Choroid plexus epithelial cell (primary cell): Measurements from ENCODE around the gene NGEF.

Source experiments
- DNase-seq: peaks from one replicate; pipeline ENCODE4 v3.0.0-alpha.2; 2010; ENCODE audit warnings: low read depth
- H3K4me3 ChIP-seq: 2 replicates; pipeline ENCODE4 v1.5.1; 2011; ENCODE audit warnings: low read depth, mild to moderate bottlenecking, control low read depth, low read length, moderate library complexity
- CTCF ChIP-seq: conservative IDR thresholded peaks from 2 replicates; pipeline ENCODE4 v1.5.1; 2011; ENCODE audit warnings: low read depth, mild to moderate bottlenecking, control low read depth, inconsistent platforms, low read length, moderate library complexity

Gene NGEF

GRCh38 chr2:233049194-233049761 is 36.2 kb upstream of the NGEF start:
- peak; percentile 31 for DNase-seq
- TF ChIP-seq CTCF: no peak
- no peak overlapping the region for H3K4me3 ChIP-seq

GRCh38 chr2:233048569-233049193 is 35.6 kb upstream of the NGEF start:
- H3K4me3 ChIP-seq: no peak overlapping the region
- DNase-seq: no peak
- no peak for TF ChIP-seq CTCF

GRCh38 chr2:233047667-233048066 is 34.6 kb upstream of the NGEF start:
- no peak for DNase-seq
- no peak overlapping the region for H3K4me3 ChIP-seq
- TF ChIP-seq CTCF: no peak

- H3K4me3 ChIP-seq: no peak overlapping the region
- no peak for TF ChIP-seq CTCF
- DNase-seq: no peak
Measured at GRCh38 chr2:233047206-233047605, 34.1 kb upstream of the NGEF start.

GRCh38 chr2:233044974-233045605 is 32.0 kb upstream of the NGEF start:
- no peak overlapping the region for H3K4me3 ChIP-seq
- no peak for DNase-seq
- TF ChIP-seq CTCF: no peak

- TF ChIP-seq CTCF: no peak
- no peak for DNase-seq
Measured at GRCh38 chr2:233042549-233042948, 29.5 kb upstream of the NGEF start.

More at GRCh38 chr2:233042549-233042948, 29.5 kb upstream of the NGEF start:
- no peak overlapping the region for H3K4me3 ChIP-seq
